OCI-LY1 (cell line): ENCODE data around the gene F2R.
"Not testable (repeated sequence)": the region's sequence is repeated elsewhere in the genome, so short reads cannot be mapped to it uniquely, and the experiment has no call there.

Experiments used
- H2AFZ ChIP-seq: fragments of 200-600 bp; sonication (generic), shearing (Covaris generic); 2 replicates; pipeline ENCODE4 v1.6.0; 2014; ENCODE audit warnings: antibody characterized with exemption, mild to moderate bottlenecking, low read length
- H3F3A ChIP-seq: fragments of 200-600 bp; sonication (generic), shearing (Covaris generic); 2 replicates; pipeline ENCODE4 v1.6.0; 2014; ENCODE audit warnings: mild to moderate bottlenecking, antibody characterized with exemption, low read length, moderate library complexity; ENCODE audit not compliant: insufficient read depth
- H3K27ac ChIP-seq: fragments of 200-600 bp; sonication (generic); 2 replicates; pipeline ENCODE4 v1.5.1; 2014; ENCODE audit warnings: low read length, mixed run types, mild to moderate bottlenecking, low read depth; ENCODE audit not compliant: poor library complexity, severe bottlenecking
- H3K27me3 ChIP-seq: fragments of 200-600 bp; sonication (generic); 2 replicates; pipeline ENCODE4 v1.6.0; 2014; ENCODE audit warnings: antibody characterized with exemption, mild to moderate bottlenecking, low read length, moderate library complexity; ENCODE audit not compliant: insufficient read depth
- H3K36me3 ChIP-seq: fragments of 200-600 bp; sonication (generic); 2 replicates; pipeline ENCODE4 v1.6.1; 2014; ENCODE audit warnings: mild to moderate bottlenecking, antibody characterized with exemption, low read length, moderate library complexity, mixed read lengths; ENCODE audit not compliant: insufficient read depth
- H3K4me1 ChIP-seq: fragments of 200-600 bp; sonication (generic); 2 replicates; pipeline ENCODE4 v1.5.1; 2014; ENCODE audit warnings: mild to moderate bottlenecking, low read length, moderate library complexity; ENCODE audit not compliant: insufficient read depth, severe bottlenecking
- H3K4me2 ChIP-seq: fragments of 200-600 bp; sonication (generic), shearing (Covaris generic); 2 replicates; pipeline ENCODE4 v1.6.1; 2014; ENCODE audit warnings: low read length
- H3K4me3 ChIP-seq: fragments of 200-600 bp; sonication (generic); 2 replicates; pipeline ENCODE4 v1.5.1; 2014; ENCODE audit warnings: low read length, low read depth, mild to moderate bottlenecking, mixed read lengths; ENCODE audit not compliant: poor library complexity, severe bottlenecking
- H3K79me2 ChIP-seq: fragments of 200-600 bp; shearing (Covaris generic); 2 replicates; pipeline ENCODE4 v1.6.1; 2016; ENCODE audit warnings: mixed run types, low read length, mixed read lengths; ENCODE audit not compliant: insufficient read depth
- H3K9ac ChIP-seq: fragments of 200-600 bp; sonication (generic), shearing (Covaris generic); 2 replicates; pipeline ENCODE4 v1.6.1; 2014; ENCODE audit warnings: mild to moderate bottlenecking, low read length, mixed read lengths
- H3K9me2 ChIP-seq: fragments of 200-600 bp; sonication (generic), shearing (Covaris generic); 2 replicates; pipeline ENCODE4 v1.6.1; 2014; ENCODE audit warnings: low read depth, mild to moderate bottlenecking, low read length, mixed read lengths
- H3K9me3 ChIP-seq: fragments of 200-600 bp; shearing (Covaris generic); 2 replicates; pipeline ENCODE4 v1.6.1; 2014; ENCODE audit warnings: low read length, mixed read lengths
- H4K20me1 ChIP-seq: fragments of 200-600 bp; sonication (generic), shearing (Covaris generic); 2 replicates; pipeline ENCODE4 v1.6.0; 2016; ENCODE audit warnings: mild to moderate bottlenecking, low read length; ENCODE audit not compliant: insufficient read depth
- EZH2 ChIP-seq: fragments of 200-600 bp; sonication (generic), shearing (Covaris generic); IDR thresholded peaks from 2 replicates; pipeline ENCODE4 v1.8.0; 2017; ENCODE audit warnings: borderline replicate concordance, mixed run types, mild to moderate bottlenecking, antibody characterized with exemption, low read length, moderate library complexity, mixed read lengths
- TF ChIP-seq, protein P1 (sequence below): fragments of 200-600 bp; sonication (generic), shearing (Covaris generic); IDR thresholded peaks from 2 replicates; pipeline ENCODE4 v1.5.1; 2017; ENCODE audit warnings: mild to moderate bottlenecking, antibody characterized with exemption, low read length, moderate library complexity, mixed read lengths

F2R gene

DNA sequence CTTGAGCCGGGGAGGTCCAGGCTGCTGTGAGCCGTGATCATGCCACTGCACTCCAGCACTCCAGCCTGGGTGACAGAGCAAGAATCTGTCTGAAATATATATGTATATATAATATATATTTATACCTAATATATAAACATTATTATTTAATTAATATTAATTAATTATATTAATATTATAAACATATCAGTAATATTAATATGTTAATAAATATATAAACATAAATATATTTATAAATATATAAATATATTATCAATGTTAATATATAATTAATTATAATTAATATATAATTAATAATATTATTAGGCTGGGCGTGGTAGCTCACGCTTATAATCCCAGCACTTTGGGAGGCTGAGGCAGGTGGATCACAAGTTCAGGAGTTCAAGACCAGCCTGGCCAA, 41.1 kb downstream of the F2R start:
- H3K4me2 ChIP-seq, result no peak overlapping the region
- H2AFZ ChIP-seq, result no peak overlapping the region
- H3K27ac ChIP-seq, result no peak overlapping the region
- no peaks in the 10 kb centered on the region for H3K27me3 ChIP-seq
- no peak overlapping the region for H3K9ac ChIP-seq
- no peaks in the 10 kb centered on the region for H3K79me2 ChIP-seq
- H3K36me3 ChIP-seq, result no peaks in the 10 kb centered on the region
- no peaks in the 10 kb centered on the region for H3K4me1 ChIP-seq
- no peaks in the 10 kb centered on the region for H3K9me2 ChIP-seq
- H4K20me1 ChIP-seq, result no peaks in the 10 kb centered on the region
- H3K4me3 ChIP-seq, result no peak overlapping the region
- TF ChIP-seq, protein P1, sequence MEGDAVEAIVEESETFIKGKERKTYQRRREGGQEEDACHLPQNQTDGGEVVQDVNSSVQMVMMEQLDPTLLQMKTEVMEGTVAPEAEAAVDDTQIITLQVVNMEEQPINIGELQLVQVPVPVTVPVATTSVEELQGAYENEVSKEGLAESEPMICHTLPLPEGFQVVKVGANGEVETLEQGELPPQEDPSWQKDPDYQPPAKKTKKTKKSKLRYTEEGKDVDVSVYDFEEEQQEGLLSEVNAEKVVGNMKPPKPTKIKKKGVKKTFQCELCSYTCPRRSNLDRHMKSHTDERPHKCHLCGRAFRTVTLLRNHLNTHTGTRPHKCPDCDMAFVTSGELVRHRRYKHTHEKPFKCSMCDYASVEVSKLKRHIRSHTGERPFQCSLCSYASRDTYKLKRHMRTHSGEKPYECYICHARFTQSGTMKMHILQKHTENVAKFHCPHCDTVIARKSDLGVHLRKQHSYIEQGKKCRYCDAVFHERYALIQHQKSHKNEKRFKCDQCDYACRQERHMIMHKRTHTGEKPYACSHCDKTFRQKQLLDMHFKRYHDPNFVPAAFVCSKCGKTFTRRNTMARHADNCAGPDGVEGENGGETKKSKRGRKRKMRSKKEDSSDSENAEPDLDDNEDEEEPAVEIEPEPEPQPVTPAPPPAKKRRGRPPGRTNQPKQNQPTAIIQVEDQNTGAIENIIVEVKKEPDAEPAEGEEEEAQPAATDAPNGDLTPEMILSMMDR, result no peak
- no peak for TF ChIP-seq EZH2
- no peaks in the 10 kb centered on the region for H3K9me3 ChIP-seq
- no peaks in the 10 kb centered on the region for H3F3A ChIP-seq

DNA sequence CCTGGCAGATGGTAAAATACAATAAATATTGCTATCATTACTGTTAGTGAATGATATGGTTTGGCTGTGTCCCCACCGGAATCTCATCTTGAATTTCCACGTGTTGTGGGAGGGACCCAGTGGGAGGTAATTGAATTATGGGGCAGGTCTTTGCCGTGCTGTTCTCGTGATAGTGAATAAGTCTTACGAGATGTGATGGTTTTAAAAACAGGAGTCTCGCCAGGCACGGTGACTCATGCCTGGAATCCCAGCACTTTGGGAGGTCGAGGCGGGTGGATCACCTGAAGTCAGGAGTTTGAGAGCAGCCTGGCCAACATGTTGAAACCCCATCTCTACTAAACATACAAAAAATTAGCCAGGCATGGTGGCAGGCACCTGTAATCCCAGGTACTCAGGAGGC, 45.2 kb downstream of the F2R start:
- H3K27me3 ChIP-seq, H3F3A ChIP-seq, H3K36me3 ChIP-seq, H3K27ac ChIP-seq, H3K9me2 ChIP-seq, H2AFZ ChIP-seq, H3K4me3 ChIP-seq, H3K4me2 ChIP-seq, H3K9me3 ChIP-seq, H4K20me1 ChIP-seq, H3K9ac ChIP-seq, H3K4me1 ChIP-seq, H3K79me2 ChIP-seq: not testable (repeated sequence)

DNA sequence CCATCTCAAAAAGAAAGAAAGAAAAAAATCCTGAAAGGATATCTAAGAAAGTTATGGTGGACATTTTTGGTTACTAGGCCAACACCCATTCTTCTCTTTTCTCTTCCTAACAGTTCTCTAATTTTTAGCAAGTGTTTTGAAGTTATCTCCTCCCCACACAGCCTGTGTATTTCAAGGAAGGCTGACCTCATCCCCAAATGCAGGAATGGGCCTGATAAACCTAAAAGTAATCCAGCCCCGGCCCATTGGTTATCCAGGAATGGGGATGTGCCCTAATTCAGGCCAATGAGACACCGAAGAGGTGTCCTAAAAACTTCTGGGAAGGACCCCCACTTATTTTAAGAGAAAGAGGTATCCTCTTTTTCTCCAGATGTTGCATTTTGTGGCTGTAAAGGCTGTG, 46.6 kb downstream of the F2R start:
- Histone ChIP-seq H4K20me1 (no peaks in the 10 kb centered on the region), H3K9ac (no peak overlapping the region), H3K79me2 (no peaks in the 10 kb centered on the region), H3K9me3 (no peaks in the 10 kb centered on the region), H3K27me3 (no peaks in the 10 kb centered on the region), H3K4me2 (no peak overlapping the region), H3K36me3 (no peaks in the 10 kb centered on the region; the same call in 1 of the 2 replicates), H3F3A (no peaks in the 10 kb centered on the region), H3K27ac (no peak overlapping the region), H3K4me1 (no peaks in the 10 kb centered on the region), H3K4me3 (no peak overlapping the region), H3K9me2 (no peaks in the 10 kb centered on the region), H2AFZ (no peak overlapping the region)
- TF ChIP-seq, protein P1, result no peak
- no peak for TF ChIP-seq EZH2

DNA sequence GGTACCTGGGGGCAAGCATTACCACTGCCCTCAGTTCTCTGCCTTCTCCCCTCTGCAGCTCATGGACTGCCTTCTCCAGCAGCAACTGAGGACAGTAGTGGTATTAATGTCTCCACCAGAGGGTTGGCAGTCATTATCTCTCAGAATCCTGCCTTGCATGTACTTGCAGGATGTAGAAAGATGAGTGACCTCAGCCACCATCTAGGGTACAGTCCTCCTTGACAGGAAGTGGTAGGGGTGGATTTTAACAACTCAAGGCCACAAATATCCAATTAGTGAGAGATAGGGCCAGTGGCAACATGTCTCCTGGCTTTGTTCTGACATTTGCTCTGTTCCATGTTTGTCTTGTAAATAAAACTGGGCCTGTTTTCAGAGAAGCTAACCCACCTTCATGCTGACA, 47.2 kb downstream of the F2R start:
- Histone ChIP-seq H3K36me3 (no peaks in the 10 kb centered on the region; the same call in 1 of the 2 replicates), H3K79me2 (no peaks in the 10 kb centered on the region), H3K27me3 (no peaks in the 10 kb centered on the region), H3K4me3 (no peak overlapping the region), H3K9me2 (no peaks in the 10 kb centered on the region), H2AFZ (no peak overlapping the region), H3K9ac (no peak overlapping the region), H3K4me2 (no peak overlapping the region), H4K20me1 (no peaks in the 10 kb centered on the region), H3K9me3 (no peaks in the 10 kb centered on the region), H3K4me1 (no peaks in the 10 kb centered on the region), H3F3A (no peaks in the 10 kb centered on the region), H3K27ac (no peak overlapping the region)
- TF ChIP-seq, protein P1, result no peak
- no peak for TF ChIP-seq EZH2
